Fibroblast of lung (primary cell): Measurements from ENCODE around the gene P3H1.

Experiments used
- CTCF ChIP-seq, 2 donors: IDR thresholded peaks in 1 of 2; conservative IDR thresholded peaks in 1 of 2; 1 replicate in 1 of 2; 2 replicates in 1 of 2; pipeline ENCODE4 v1.5.1; 2011 to 2012; ENCODE audit warnings: low read length in 2 of 2, control low read depth in 1 of 2, inconsistent platforms in 1 of 2, low read depth in 1 of 2, mild to moderate bottlenecking in 1 of 2
- EZH2 ChIP-seq: IDR thresholded peaks from 2 replicates; pipeline ENCODE4 v1.5.1; 2012; ENCODE audit warnings: low read length, control low read depth, mild to moderate bottlenecking; ENCODE audit errors: missing control alignments

- TF ChIP-seq CTCF (conservative IDR thresholded peaks at IDR 0.05 in 1 of 2, IDR thresholded peaks at IDR 0.05 in 1 of 2; ENCODE audit: low read depth in 1 of 2, low read length in 2 of 2) (peak in 1 of 2 donors; percentile 52), EZH2 (no peak)
Observed at GRCh38 chr1:42736152-42736551, 30.7 kb downstream of the P3H1 start.
